Activated naive CD8-positive, alpha-beta T cell treated with anti-CD3 and anti-CD28 coated beads, Interleukin-2, amount 10 ng/mL, durations not matched to agents 7 days and 5 days (primary cell): ENCODE data around the gene CDK14. TPM values are rescaled to one million over a fixed set of nuclear protein-coding genes. Genes with fewer than 3 reads are reported as not detected.

Experiments
- ATAC-seq: fragments of 150-1000 bp; cut with Tn5 transposase; one replicate; pipeline ENCODE4 v1.10.0; 2021; ENCODE audit warnings: low read depth, moderate library complexity
- POLR2A ChIA-PET: fragments of 350-600 bp; sonication (Branson Sonifier 250); formaldehyde crosslinking; loops from one replicate; lab custom pipeline; 2021; ENCODE audit warnings: antibody characterized with exemption; lab: Charles Lee
- DNase-seq: peaks from one replicate; pipeline ENCODE4 v3.0.0; 2021
- H3K27ac Mint-ChIP-seq: one replicate; pipeline ENCODE4 v1.8.0; 2022; ENCODE audit warnings: mild to moderate bottlenecking, mixed read lengths
- H3K27me3 Mint-ChIP-seq: one replicate; pipeline ENCODE4 v1.8.0; 2022; ENCODE audit warnings: mild to moderate bottlenecking, moderate library complexity, mixed read lengths
- H3K36me3 Mint-ChIP-seq: one replicate; pipeline ENCODE4 v1.8.0; 2021; ENCODE audit warnings: mild to moderate bottlenecking, mixed read lengths
- H3K4me1 Mint-ChIP-seq: one replicate; pipeline ENCODE4 v1.8.0; 2021; ENCODE audit warnings: mixed read lengths
- H3K4me3 Mint-ChIP-seq: one replicate; pipeline ENCODE4 v1.8.0; 2022; ENCODE audit warnings: mild to moderate bottlenecking, moderate library complexity, mixed read lengths
- H3K9me3 Mint-ChIP-seq: one replicate; pipeline ENCODE4 v1.8.0; 2021; ENCODE audit warnings: mixed read lengths
- total RNA-seq, 2 experiments: library from RNA; stranded (reverse); gene quantifications; one replicate each; pipeline ENCODE4 v1.2.3, GENCODE V29; 2021

Gene CDK14
- total RNA-seq, 2 experiments from 2014 or later: 0.94 to 1.2 TPM

DNA sequence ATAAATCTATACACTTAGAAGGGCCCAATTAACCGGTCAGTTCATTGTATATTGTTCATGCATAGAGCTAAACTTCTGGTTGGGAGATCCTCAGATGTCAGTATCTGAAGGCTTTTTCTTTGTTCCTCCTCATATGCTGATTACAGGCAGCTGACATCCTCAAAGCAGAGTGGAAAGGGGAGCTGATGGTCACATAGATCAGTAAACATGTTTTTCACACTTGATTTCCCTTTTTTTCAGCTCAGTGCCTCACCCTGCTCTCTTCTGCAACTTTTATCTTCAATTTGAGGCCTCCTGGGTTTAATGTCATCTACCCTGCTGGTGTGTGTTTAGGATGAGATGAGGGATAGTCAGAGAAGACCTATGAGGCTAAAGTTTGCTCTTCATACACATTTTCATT, 370.2 kb downstream of the CDK14 start:
- ATAC-seq: no peak
- H3K27ac Mint-ChIP-seq: no peak overlapping the region
- no peaks in the 10 kb centered on the region for H3K4me1 Mint-ChIP-seq
- POLR2A ChIA-PET: no interaction called here
- no peaks in the 10 kb centered on the region for H3K9me3 Mint-ChIP-seq
- no peaks in the 10 kb centered on the region for H3K27me3 Mint-ChIP-seq
- DNase-seq: no peak
- H3K4me3 Mint-ChIP-seq: no peak overlapping the region
- no peaks in the 10 kb centered on the region for H3K36me3 Mint-ChIP-seq

DNA sequence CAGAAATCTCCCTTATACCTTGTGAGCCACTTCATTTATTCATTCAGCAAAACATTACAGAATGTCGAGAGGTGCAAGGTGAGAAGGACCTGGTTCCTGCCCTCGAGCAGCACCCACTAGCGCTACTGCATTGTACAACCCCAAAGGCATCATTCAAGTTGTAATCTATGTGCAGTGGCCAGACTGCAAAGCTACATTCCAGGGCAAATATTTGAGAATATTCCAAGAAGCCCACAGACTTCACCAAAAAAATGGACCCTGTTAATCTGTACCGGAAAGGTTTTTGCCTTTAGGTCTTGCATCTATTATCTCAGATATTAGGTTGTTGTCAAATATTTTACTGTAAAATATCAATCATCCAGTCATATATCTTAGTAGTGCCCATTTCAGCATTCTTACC, 372.8 kb downstream of the CDK14 start:
- Mint-ChIP-seq H3K9me3 (no peaks in the 10 kb centered on the region), H3K4me3 (no peak overlapping the region), H3K27me3 (no peaks in the 10 kb centered on the region), H3K4me1 (no peaks in the 10 kb centered on the region), H3K27ac (no peak overlapping the region), H3K36me3 (no peaks in the 10 kb centered on the region)
- DNase-seq (no peak), ATAC-seq (no peak)
- POLR2A ChIA-PET: no interaction called here

DNA sequence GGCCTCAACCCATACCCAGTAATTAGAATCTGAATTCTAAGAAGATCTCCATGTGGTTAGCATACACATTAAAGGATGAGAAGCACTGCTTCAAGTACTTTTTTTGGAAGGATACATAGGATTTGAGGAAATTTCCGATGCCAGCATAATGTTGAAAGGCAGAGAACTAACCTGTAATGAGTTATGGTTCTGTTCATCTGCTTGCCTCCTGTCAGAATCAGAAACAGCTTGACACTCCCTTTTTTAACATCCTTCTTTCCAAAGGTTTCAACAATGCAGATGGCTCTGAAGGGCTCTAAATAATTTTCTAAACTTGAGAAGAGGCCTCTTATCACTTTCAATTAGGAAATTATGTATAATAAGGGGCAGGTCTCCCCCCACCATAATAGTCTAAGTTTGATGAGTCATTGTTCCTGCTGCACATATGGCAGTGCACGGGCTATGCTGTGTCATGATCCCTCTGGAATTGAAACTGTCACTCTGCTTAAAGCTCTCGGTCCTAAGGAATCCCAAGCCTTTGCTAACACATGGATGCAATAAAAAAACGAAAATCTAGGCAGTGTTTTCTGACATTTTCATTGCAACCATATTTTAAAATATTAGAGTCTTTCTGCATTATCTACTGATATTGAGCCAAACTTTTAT, 376.9 kb downstream of the CDK14 start:
- Mint-ChIP-seq H3K36me3 (no peaks in the 10 kb centered on the region), H3K4me3 (no peak overlapping the region), H3K27me3 (no peaks in the 10 kb centered on the region), H3K27ac (no peak overlapping the region), H3K9me3 (peaks cover 5% of the 10 kb centered on the region), H3K4me1 (no peaks in the 10 kb centered on the region)
- no peak for ATAC-seq
- DNase-seq: no peak
- POLR2A ChIA-PET: no interaction called here

DNA sequence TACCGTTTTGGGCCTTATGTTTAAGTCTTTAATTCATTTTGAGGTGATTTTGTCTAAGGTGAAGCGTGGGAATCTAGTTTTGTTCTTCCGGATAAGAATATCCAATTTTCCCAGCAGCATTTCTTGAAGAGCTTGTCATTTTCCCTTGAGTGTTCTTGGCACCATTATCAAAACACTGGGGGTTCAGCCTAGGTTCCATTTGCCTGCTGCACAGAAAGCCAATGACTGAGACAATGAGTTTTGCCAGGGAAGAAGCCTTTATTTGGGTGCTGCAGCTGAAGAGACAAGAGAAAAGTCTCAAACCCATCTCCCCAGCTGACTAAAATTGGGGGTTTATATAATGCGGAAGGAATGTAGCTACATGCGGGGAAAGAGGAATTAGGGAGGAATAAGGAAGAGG, 380.9 kb downstream of the CDK14 start:
- Mint-ChIP-seq H3K27me3 (no peaks in the 10 kb centered on the region), H3K4me1 (no peaks in the 10 kb centered on the region), H3K27ac (no peak overlapping the region), H3K4me3 (no peak overlapping the region), H3K36me3 (no peaks in the 10 kb centered on the region), H3K9me3 (peaks cover 5% of the 10 kb centered on the region)
- POLR2A ChIA-PET: no interaction called here
- DNase-seq (no peak), ATAC-seq (no peak)

DNA sequence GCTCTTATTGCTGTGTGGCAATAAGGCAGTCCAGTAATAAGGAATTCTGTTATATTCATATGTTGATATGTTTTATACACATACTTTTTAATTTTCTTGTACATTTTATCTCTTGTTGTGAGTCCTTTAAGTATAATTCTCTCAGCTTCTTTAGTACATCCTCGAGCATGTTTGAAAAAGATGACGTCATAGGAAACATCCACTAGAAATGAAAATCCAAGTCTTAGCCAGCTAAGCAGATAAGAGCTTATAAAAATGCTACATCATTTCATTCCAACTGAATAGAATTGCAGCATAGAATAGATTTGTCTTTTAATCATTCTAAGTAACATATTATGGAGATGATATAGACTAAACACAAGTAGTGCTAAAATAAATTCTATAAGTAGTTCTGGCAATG, 384.4 kb downstream of the CDK14 start:
- no peaks in the 10 kb centered on the region for H3K36me3 Mint-ChIP-seq
- no peak for DNase-seq
- peaks cover 6% of the 10 kb centered on the region for H3K9me3 Mint-ChIP-seq
- POLR2A ChIA-PET: no interaction called here
- no peaks in the 10 kb centered on the region for H3K4me1 Mint-ChIP-seq
- H3K27ac Mint-ChIP-seq: no peak overlapping the region
- no peak for ATAC-seq
- H3K27me3 Mint-ChIP-seq: no peaks in the 10 kb centered on the region
- no peak overlapping the region for H3K4me3 Mint-ChIP-seq

DNA sequence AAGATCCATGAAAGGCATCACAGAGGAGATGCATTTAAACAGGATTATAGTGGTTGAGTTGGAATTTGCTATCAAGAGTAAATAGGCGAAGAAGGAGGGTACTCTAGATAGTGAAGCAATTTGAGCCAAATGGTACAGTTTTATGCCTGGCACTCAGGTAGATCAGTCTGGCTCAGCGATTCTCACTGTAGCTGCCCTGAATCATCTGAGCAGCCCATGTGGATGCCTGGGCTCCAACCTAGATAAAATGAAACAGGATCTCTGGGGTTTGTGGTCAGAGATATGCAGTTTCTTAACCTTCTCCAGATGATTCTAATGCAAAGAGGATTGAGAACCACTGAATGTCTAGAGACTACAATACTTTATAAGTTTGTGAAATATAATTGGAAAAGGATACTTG, 386.1 kb downstream of the CDK14 start:
- DNase-seq (no peak), ATAC-seq (no peak)
- POLR2A ChIA-PET: no interaction called here
- H3K4me1 Mint-ChIP-seq: no peaks in the 10 kb centered on the region
- no peaks in the 10 kb centered on the region for H3K27me3 Mint-ChIP-seq
- H3K9me3 Mint-ChIP-seq: peaks cover 4% of the 10 kb centered on the region
- no peak overlapping the region for H3K4me3 Mint-ChIP-seq
- H3K36me3 Mint-ChIP-seq: no peaks in the 10 kb centered on the region
- no peak overlapping the region for H3K27ac Mint-ChIP-seq

DNA sequence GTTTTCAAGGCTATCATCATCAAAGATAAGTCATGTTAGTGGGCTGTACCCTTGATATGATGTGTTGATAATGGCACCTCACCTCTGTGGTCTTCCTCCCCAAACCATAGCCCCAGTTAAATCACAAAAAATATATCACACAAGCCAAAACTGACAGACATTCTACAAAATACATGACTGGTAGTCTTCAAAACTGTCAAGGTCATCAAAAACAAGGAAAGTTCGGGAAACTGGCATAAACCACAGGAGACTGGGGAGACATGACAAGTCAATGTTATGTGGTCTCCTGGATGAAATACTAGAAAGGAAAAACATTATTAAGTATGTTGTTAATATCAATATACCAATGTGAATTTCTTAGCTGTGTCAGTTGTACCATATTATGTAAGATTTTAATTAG, 388.6 kb downstream of the CDK14 start:
- H3K9me3 Mint-ChIP-seq: peaks cover 2% of the 10 kb centered on the region
- ATAC-seq (no peak), DNase-seq (no peak)
- H3K4me1 Mint-ChIP-seq: no peaks in the 10 kb centered on the region
- H3K27ac Mint-ChIP-seq: no peak overlapping the region
- POLR2A ChIA-PET: no interaction called here
- H3K27me3 Mint-ChIP-seq: no peaks in the 10 kb centered on the region
- H3K36me3 Mint-ChIP-seq: no peaks in the 10 kb centered on the region
- H3K4me3 Mint-ChIP-seq: no peak overlapping the region

DNA sequence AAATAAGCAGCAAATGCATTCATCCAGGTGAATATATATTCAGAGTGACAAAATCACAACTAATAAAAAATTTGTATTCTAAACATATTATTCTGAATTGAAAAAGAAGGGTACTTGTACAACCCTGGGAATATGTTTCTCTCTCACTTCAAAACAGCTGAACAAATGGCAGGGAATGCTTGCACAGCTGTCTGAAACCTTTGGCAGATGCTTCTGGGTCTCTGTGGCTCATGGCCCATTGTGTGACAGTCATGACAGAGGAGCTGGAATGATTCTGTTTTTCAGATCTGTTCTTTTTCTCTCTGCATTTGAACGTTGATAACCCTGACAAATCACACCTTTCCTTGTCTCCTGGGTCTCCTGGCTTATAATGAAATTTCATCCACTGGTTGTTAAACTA, 392.4 kb downstream of the CDK14 start:
- ATAC-seq (no peak), DNase-seq (no peak)
- Mint-ChIP-seq H3K9me3 (no peaks in the 10 kb centered on the region), H3K4me1 (no peaks in the 10 kb centered on the region), H3K27ac (no peak overlapping the region), H3K36me3 (no peaks in the 10 kb centered on the region), H3K27me3 (peaks cover 2% of the 10 kb centered on the region), H3K4me3 (no peak overlapping the region)
- POLR2A ChIA-PET: no interaction called here

DNA sequence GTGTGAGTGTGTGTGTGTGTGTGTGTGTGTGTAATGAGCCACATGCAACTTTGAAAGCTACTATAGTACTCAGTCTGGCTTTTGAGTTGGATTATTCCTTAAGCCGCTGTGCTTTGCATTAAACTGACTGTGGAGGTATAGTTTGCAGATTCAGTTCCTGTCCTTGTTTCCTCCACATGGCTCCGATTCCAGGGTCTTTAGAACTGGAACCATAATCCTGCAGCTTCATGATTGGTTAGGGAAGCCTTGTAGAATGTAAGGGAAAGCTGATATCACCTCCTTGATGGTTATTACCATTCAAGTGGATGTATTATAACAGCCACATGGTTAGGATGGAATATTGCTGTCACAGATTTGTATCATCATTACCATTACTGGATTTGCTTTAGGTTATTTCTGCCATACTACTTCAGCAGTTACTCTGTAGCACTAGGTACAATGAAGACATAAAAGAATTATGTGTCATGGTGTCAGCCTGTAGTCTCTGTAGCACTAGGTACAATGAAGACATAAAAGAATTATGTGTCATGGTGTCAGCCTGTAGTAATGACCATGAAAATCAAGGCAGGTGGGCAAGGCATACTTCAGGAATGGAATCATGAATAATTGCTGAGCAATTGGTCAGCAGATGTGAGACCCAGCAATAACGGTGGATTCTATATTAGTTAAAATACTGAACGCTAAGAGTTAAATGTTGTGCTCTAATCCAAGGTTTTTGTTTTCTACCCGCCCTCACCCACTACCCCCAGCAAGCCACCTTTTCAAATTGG, 393.1 kb downstream of the CDK14 start:
- Mint-ChIP-seq H3K4me3 (no peak overlapping the region), H3K36me3 (no peaks in the 10 kb centered on the region), H3K27me3 (peaks cover 2% of the 10 kb centered on the region), H3K27ac (no peak overlapping the region), H3K4me1 (no peaks in the 10 kb centered on the region), H3K9me3 (no peaks in the 10 kb centered on the region)
- POLR2A ChIA-PET: no interaction called here
- DNase-seq: no peak
- no peak for ATAC-seq

DNA sequence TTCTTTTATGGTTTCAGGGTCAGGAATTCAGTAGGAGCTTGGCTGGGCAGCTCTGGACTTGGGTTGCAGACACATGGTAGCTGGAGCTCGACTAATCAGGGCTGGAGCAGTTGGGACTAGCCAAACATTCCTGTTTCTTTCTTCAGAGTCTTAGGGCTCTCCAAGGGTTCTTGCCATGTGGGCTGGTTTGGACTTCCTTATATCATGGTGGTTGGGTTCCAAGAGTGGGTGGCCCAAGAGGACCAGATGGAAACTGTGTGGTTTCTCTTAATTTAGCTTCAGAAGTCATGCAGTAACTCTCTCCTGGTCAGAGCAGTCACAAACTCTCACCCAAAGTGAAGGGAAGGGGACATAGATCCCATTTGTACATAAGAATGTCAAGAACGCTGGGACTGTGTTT, 398.0 kb downstream of the CDK14 start:
- Mint-ChIP-seq H3K9me3 (no peaks in the 10 kb centered on the region), H3K27me3 (peaks cover 2% of the 10 kb centered on the region), H3K4me1 (no peaks in the 10 kb centered on the region), H3K4me3 (no peak overlapping the region), H3K36me3 (no peaks in the 10 kb centered on the region), H3K27ac (no peak overlapping the region)
- POLR2A ChIA-PET: no interaction called here
- no peak for ATAC-seq
- DNase-seq: no peak

DNA sequence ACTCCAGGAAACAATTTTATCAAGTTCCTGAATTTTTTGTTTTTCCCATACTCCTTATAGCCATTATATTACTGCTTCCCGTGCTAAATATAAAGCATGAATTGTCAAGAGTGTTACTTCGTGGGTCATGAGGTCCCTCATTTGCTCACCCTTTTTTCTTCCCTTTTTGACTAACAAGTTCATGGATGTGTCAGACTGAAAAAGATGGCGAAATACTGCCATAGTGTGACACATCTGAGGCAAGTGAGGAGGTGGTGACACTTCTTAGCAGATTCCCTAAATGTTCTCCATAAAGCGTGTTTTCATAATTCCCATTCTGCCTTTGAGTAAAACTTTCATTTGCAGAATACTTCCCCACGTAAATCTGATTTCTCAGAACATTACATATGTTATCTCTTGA, 398.5 kb downstream of the CDK14 start:
- peaks cover 2% of the 10 kb centered on the region for H3K27me3 Mint-ChIP-seq
- ATAC-seq (no peak), DNase-seq (no peak)
- POLR2A ChIA-PET: no interaction called here
- no peaks in the 10 kb centered on the region for H3K9me3 Mint-ChIP-seq
- H3K36me3 Mint-ChIP-seq: no peaks in the 10 kb centered on the region
- no peak overlapping the region for H3K27ac Mint-ChIP-seq
- no peak overlapping the region for H3K4me3 Mint-ChIP-seq
- no peaks in the 10 kb centered on the region for H3K4me1 Mint-ChIP-seq

DNA sequence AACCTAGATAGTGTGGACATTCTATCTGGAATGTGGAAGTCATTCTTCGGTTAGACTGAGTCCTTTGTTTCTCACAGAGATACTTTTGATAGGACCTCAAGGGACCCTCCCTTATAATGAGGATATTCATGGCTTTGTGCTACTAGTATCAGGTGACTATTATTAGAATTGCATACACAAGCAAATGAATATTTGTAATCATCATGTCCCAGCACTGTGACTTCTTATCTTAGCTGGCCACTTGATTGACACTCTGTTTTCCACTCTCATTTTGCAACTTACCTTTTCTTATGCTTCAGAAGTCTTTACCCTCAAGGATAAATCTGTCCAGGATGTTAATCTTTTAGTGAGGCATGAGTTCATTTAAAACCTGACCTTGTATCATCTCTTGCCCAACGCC, 399.9 kb downstream of the CDK14 start:
- no peak for ATAC-seq
- POLR2A ChIA-PET: no interaction called here

DNA sequence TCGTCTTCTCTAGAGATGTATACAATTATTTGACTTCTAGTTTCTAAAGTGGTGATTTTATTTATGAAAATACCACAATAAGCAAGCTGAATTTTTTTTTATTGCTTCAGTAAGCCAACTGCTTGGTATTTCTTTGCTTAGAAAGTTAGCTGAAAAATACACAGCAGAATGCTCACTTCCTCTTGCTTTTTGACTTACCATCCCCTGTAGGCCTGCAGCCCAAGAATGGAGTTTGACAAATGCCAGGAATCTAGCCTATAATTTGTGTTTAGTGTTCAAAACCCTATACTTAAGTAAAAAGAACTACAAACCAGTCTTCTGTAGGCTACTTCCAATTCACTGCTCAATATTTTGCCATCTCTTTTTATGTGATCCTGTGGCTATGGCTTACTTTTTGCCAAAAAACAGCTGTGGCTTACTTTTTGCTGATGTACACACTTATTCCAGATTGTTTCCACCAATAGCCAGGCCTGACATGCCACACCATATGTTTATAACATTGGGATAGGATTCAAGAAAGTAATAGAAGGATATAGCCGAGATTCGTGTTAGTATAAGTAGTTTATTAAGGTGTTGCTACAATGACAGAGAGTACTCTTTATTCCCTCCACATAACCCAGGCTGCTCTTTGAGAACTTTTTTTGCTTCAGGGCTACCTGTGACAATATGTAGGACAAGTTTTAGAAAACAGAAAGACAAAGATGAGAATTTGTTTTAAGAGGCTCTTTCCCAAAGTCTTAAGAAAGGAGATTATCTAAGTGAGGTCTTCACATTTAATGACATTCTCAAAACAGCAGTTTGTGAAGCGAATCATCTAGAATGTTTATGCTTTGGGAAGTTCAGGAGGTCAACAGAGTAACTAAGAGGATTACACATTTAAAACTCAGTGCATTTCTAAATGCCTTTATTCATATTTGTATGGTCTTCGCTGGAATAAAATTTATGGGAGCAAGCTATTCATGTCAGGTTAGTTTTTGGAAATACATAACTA, 404.2 kb downstream of the CDK14 start:
- Mint-ChIP-seq H3K4me1 (no peaks in the 10 kb centered on the region), H3K27me3 (no peaks in the 10 kb centered on the region), H3K4me3 (no peak overlapping the region), H3K9me3 (no peaks in the 10 kb centered on the region), H3K27ac (no peak overlapping the region), H3K36me3 (no peaks in the 10 kb centered on the region)
- POLR2A ChIA-PET: no interaction called here
- ATAC-seq (no peak), DNase-seq (no peak)

More for the DNA sequence above, 399.9 kb downstream of the CDK14 start:
- Mint-ChIP-seq H3K36me3 (no peaks in the 10 kb centered on the region), H3K27me3 (no peaks in the 10 kb centered on the region), H3K9me3 (no peaks in the 10 kb centered on the region), H3K27ac (no peak overlapping the region), H3K4me1 (no peaks in the 10 kb centered on the region), H3K4me3 (no peak overlapping the region)
- no peak for DNase-seq
